HG03139 (cell line): ENCODE data around the gene CFAP90.

ENCODE experiments used
- ATAC-seq: cut with Tn5 transposase; IDR thresholded peaks from one replicate; pipeline ENCODE4 v1.9.1; 2021; ENCODE audit not compliant: unreplicated experiment

CFAP90 gene

GRCh38 chr5:7868773-7869473 lies 18.0 kb upstream of the CFAP90 start, which contains the start of the genes FASTKD3 and MTRR:
Gene FASTKD3 (minus strand): TSS chr5:7869031. CDS start chr5:7868083, 948 bp downstream.
Gene MTRR (plus strand): TSS chr5:7869148. CDS start chr5:7870795, 1,647 bp downstream.
- ATAC-seq, result peak; percentile 98

- ATAC-seq, result no peak
Measured at GRCh38 chr5:7868427-7868772, 17.5 kb upstream of the CFAP90 start.

GRCh38 chr5:7867260-7867659 lies 16.3 kb upstream of the CFAP90 start:
- ATAC-seq, result no peak

GRCh38 chr5:7866196-7866595 lies 15.3 kb upstream of the CFAP90 start:
- no peak for ATAC-seq

- no peak for ATAC-seq
Measured at GRCh38 chr5:7857926-7858632, 7.1 kb upstream of the CFAP90 start.

GRCh38 chr5:7857361-7857760 lies 6.4 kb upstream of the CFAP90 start:
- no peak for ATAC-seq

- ATAC-seq, result no peak
Measured at GRCh38 chr5:7856855-7857254, 5.9 kb upstream of the CFAP90 start.

GRCh38 chr5:7855611-7856010 lies 4.7 kb upstream of the CFAP90 start:
- ATAC-seq, result no peak

- ATAC-seq, result no peak
Measured at GRCh38 chr5:7852988-7853387, 2.1 kb upstream of the CFAP90 start.

- ATAC-seq, result no peak
Measured at GRCh38 chr5:7852542-7852941, 1.6 kb upstream of the CFAP90 start.

- ATAC-seq, result no peak
Measured at GRCh38 chr5:7851617-7852289, 820 bp upstream of the CFAP90 start.

GRCh38 chr5:7851240-7851592 lies 283 bp upstream of the CFAP90 start:
- no peak for ATAC-seq

GRCh38 chr5:7849681-7850394 lies 1.1 kb downstream of the CFAP90 start:
- no peak for ATAC-seq

- no peak for ATAC-seq
Measured at GRCh38 chr5:7848296-7848695, 2.6 kb downstream of the CFAP90 start.

GRCh38 chr5:7846327-7846726 lies 4.6 kb downstream of the CFAP90 start:
- no peak for ATAC-seq

GRCh38 chr5:7845557-7845956 lies 5.4 kb downstream of the CFAP90 start:
- no peak for ATAC-seq

- ATAC-seq, result no peak
Measured at GRCh38 chr5:7844901-7845300, 6.0 kb downstream of the CFAP90 start.

- ATAC-seq, result no peak
Measured at GRCh38 chr5:7842531-7842930, 8.4 kb downstream of the CFAP90 start.

- no peak for ATAC-seq
Measured at GRCh38 chr5:7837403-7837802, 13.5 kb downstream of the CFAP90 start.

GRCh38 chr5:7834982-7835381 lies 16.0 kb downstream of the CFAP90 start:
- no peak for ATAC-seq

- no peak for ATAC-seq
Measured at GRCh38 chr5:7828269-7828668, 22.7 kb downstream of the CFAP90 start.
